Coronary artery (tissue), 2 donors: ENCODE results near the gene CLEC16A.

Experiments used
- DNase-seq: peaks from one replicate; pipeline ENCODE4 v3.0.0-alpha.2; 2017; ENCODE audit warnings: low spot score
- H3K27ac ChIP-seq, 2 donors: fragments of 200-600 bp; sonication (generic); one replicate each; pipeline ENCODE4 v1.5.1; 2016 to 2019
- H3K4me3 ChIP-seq: fragments of 200-600 bp; sonication (generic); 2 replicates; pipeline ENCODE4 v1.5.1; 2016; ENCODE audit warnings: mild to moderate bottlenecking, moderate library complexity
- TF ChIP-seq, protein P1 (sequence below): fragments of 200-600 bp; sonication (generic); IDR thresholded peaks from one replicate; pipeline ENCODE4 v1.5.1; 2019; ENCODE audit warnings: antibody characterized with exemption

The CLEC16A gene

DNA sequence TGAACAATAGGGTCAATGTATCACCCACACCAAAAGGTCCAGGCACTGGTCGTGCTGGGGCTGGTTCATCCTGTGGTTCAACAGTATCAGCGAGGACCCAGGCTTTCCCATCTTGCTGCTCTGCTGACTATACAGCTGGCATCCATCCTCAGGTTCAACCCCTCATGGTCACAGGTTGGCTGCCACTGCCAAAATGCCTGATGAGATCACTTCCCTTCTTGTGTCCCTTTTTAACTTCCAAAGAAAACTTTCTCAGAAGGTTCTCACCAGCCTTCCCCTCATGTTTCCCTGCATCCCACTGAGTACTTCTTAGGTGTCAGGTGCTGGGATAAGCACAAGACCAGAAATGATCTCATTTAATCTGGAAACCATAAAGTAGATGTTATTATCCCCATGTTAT lies 25.7 kb downstream of the CLEC16A start:
- Histone ChIP-seq H3K4me3 (no peak overlapping the region), H3K27ac (no peak overlapping the region)
- DNase-seq = no peak
- TF ChIP-seq, protein P1, sequence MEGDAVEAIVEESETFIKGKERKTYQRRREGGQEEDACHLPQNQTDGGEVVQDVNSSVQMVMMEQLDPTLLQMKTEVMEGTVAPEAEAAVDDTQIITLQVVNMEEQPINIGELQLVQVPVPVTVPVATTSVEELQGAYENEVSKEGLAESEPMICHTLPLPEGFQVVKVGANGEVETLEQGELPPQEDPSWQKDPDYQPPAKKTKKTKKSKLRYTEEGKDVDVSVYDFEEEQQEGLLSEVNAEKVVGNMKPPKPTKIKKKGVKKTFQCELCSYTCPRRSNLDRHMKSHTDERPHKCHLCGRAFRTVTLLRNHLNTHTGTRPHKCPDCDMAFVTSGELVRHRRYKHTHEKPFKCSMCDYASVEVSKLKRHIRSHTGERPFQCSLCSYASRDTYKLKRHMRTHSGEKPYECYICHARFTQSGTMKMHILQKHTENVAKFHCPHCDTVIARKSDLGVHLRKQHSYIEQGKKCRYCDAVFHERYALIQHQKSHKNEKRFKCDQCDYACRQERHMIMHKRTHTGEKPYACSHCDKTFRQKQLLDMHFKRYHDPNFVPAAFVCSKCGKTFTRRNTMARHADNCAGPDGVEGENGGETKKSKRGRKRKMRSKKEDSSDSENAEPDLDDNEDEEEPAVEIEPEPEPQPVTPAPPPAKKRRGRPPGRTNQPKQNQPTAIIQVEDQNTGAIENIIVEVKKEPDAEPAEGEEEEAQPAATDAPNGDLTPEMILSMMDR = no peak

DNA sequence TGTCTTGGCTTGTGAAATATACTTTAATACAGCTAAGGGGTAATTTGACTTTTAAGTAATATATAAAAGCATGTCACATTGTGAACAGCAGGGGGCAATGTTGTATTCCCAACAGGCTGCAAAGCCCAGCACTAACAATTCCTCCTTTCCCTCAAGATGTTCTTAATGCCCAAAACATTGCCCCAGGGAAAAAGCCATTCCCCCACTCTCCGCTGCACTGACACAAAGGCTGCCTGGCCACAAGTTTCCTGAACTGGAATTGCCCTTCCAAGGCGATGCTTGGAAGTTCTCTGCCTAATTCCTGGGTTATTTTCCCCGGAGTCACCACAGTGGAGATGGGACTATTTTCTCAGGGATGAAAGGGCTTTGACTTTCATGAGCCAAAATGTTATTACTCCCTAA lies 27.2 kb downstream of the CLEC16A start:
- TF ChIP-seq, protein P1 = peak; percentile 80
- Histone ChIP-seq H3K27ac (peak overlapping the region; percentile 40 to 43), H3K4me3 (no peak overlapping the region)
- DNase-seq = no peak

DNA sequence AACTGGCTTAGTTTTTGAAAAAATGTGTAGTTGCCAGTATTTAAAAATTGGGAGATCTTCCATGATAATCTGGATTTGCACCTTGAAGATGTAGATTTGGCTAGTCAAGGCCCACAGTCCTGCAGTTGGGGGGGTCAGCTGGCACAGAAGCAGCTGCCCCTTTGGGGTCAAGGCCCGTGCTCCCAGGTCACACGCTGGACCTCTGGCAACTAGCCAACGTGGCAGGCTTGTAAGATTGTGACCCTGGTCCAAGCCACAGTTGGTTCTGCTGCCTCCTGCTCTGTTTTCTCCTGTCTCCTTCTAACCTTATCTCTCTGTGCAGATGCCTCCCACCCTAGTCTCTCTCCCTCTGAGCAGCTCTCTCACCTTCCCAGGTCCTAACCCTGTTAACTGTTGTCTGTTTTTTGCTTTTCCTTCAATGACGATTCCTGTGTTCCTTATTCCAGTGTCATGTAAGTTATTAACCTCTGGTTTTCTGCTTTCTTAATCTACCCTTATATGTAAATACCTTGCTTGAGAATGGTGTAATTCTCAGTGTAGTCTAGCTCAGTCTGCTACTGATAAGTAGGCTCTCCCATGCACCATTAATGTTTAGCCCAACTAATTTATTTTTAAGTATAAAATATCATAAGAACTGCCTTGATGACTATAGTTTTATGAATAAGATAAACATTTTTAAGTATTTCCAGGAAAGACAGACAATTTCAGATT lies 27.9 kb downstream of the CLEC16A start:
- H3K27ac ChIP-seq = peak overlapping the region; percentile 40 to 43
- DNase-seq = no peak
- H3K4me3 ChIP-seq = no peak overlapping the region
- TF ChIP-seq, protein P1 = no peak

DNA sequence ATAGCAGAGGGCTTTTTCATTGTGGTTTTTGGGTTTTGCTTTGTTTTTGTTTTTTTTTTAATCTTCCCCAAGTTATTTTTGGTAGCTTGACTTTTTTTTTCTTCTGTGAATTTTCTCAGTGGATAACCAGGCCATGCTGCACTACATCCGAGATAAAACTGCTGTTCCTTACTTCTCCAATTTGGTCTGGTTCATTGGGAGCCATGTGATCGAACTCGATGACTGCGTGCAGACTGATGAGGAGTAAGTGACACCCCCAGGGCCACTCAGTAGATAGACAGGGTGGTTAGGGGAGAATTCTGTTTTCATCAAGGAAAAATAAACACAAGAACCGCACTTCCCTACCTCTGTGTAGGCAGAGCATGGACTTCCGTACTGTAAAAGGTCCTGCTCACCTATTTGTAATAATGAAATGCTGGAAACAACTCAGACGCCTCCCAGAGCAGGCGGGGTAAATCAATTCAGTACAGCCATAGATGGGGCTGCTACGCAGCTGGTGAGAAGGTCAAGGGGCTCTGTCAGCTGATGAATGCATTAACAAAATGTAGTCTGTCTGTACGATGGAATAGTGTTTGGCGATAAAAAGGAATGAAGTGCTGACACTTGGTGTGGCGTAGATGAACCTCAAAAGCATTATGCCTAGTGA lies 28.6 kb downstream of the CLEC16A start:
- no peak overlapping the region for H3K4me3 ChIP-seq
- H3K27ac ChIP-seq = peak overlapping the region; percentile 40 to 42
- no peak for DNase-seq
- TF ChIP-seq, protein P1 = no peak

DNA sequence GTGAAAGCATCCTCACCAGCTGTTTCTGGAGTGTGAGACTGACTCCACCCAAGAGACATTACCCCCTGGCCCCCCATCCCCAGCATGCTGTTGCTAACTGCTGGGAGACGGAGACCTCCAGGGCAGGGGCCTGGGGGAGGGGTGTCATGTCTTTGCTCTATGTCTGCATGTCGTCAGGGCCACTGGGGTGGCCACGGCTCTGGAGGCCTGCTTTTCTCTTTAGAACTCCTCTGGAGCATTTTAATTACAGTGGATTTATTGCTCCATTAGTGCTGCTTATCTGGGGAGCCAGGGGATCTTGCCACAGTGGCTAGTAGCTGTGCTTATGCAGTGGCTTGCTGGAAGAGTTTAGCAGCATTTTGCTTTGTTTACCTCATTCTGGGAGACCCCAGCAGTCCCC lies 32.3 kb downstream of the CLEC16A start:
- no peak for DNase-seq
- H3K4me3 ChIP-seq = no peak overlapping the region
- TF ChIP-seq, protein P1 = no peak
- H3K27ac ChIP-seq = no peak overlapping the region

DNA sequence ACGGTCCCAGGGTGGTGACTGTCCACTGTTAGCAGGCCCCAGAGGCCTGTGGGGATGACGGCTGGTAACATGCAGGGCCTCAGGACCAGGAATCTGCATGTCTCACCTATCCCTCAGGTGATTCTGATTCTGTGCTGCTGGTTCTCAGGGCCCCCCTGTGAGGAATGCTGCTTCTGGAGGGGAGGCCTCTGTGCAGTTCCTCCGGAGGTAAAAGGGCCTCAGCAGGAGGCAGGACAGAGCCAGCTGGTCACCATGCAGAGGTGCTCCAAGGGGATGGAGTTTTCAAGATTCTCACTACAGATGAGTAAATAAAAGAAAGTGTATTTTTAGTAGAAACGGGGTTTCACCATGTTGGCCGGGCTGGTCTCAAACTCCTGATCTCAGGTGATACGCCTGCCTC lies 33.8 kb downstream of the CLEC16A start:
- H3K27ac ChIP-seq = no peak overlapping the region
- no peak overlapping the region for H3K4me3 ChIP-seq
- TF ChIP-seq, protein P1 = no peak
- no peak for DNase-seq

DNA sequence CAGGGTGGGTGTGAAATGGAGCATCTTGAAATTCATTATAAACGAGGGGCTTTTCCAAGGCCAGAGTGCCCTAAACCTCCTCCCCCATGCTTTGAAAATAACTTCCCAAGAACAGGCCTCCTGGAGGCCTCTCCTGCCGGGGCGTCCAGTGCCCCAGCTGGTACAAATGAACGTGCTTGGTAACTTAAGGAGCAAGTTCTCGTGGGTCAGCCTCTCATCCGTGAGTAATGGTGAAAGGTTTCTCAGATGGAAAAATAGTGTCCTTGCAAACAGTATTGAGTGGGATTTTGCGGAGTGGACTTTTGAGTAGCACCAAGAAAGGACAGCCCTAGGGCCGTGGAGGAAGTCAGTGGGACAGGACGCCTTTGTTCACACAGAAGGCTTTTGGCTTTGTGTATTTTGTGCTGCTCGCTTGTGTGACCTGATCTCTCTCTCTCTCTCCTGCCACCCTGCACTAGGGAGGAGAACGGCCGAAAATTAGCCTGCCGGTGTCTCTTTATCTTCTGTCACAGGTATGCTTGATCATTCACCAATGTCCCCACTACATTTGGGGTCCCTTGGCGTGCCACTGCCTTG lies 34.6 kb downstream of the CLEC16A start:
- Histone ChIP-seq H3K4me3 (no peak overlapping the region), H3K27ac (peak overlapping the region; percentile 80 to 88)
- DNase-seq = no peak
- TF ChIP-seq, protein P1 = no peak
